SK-N-SH treated with all-trans-retinoic acid at 6 μM for 48 hours (cell line): ENCODE results near the gene SNX13.

Experiments
- ATAC-seq: fragments of 200-7000 bp; cut with Tn5 transposase; 3 replicates; pipeline ENCODE4 v1.9.1; 2020; ENCODE audit warnings: mild to moderate bottlenecking, moderate library complexity
- BACH2 ChIP-seq: fragments of 250-450 bp; sonication (Bioruptor Pico); IDR thresholded peaks from 2 replicates; pipeline ENCODE4 v1.9.0; 2021; ENCODE audit warnings: mild to moderate bottlenecking, borderline replicate concordance
- GLIS3 ChIP-seq: fragments of 250-450 bp; sonication (Bioruptor Pico); IDR thresholded peaks from 2 replicates; pipeline ENCODE4 v1.5.0; 2020; ENCODE audit warnings: mild to moderate bottlenecking, moderate library complexity
- ISL1 ChIP-seq: fragments of 250-450 bp; sonication (Bioruptor Pico); IDR thresholded peaks from 2 replicates; pipeline ENCODE4 v2.1.2; 2022; ENCODE audit warnings: mild to moderate bottlenecking, moderate library complexity
- OSR1 ChIP-seq: fragments of 250-450 bp; sonication (Bioruptor Pico); IDR thresholded peaks from 2 replicates; pipeline ENCODE4 v1.8.0; 2022; ENCODE audit warnings: moderate library complexity, mild to moderate bottlenecking, inconsistent platforms
- PPARA ChIP-seq: fragments of 250-450 bp; sonication (Bioruptor Pico); IDR thresholded peaks from 2 replicates; pipeline ENCODE4 v1.5.0; 2020; ENCODE audit warnings: mild to moderate bottlenecking, borderline replicate concordance
- RARB ChIP-seq: fragments of 250-450 bp; sonication (Bioruptor Pico); IDR thresholded peaks from 2 replicates; pipeline ENCODE4 v1.8.0; 2021; ENCODE audit warnings: mild to moderate bottlenecking, moderate library complexity
- TCF4 ChIP-seq: fragments of 250-450 bp; sonication (Bioruptor Pico); IDR thresholded peaks from 2 replicates; pipeline ENCODE4 v1.8.0; 2021; ENCODE audit warnings: mild to moderate bottlenecking, moderate library complexity, borderline replicate concordance
- ZC3H10 ChIP-seq: fragments of 250-450 bp; sonication (Bioruptor Pico); IDR thresholded peaks from 2 replicates; pipeline ENCODE4 v1.5.1; 2021; ENCODE audit warnings: mild to moderate bottlenecking, moderate library complexity
- ZFP3 ChIP-seq: fragments of 250-450 bp; sonication (Bioruptor Pico); IDR thresholded peaks from 2 replicates; pipeline ENCODE4 v1.5.0; 2020; ENCODE audit warnings: mild to moderate bottlenecking, moderate library complexity
- ZFP30 ChIP-seq: fragments of 450-650 bp; formaldehyde crosslinking; IDR thresholded peaks from 2 replicates; pipeline ENCODE4 v1.5.0; 2022; ENCODE audit warnings: mild to moderate bottlenecking, moderate library complexity
- ZNF565 ChIP-seq: fragments of 450-650 bp; formaldehyde crosslinking; conservative IDR thresholded peaks from 2 replicates; pipeline ENCODE4 v1.5.0; 2020; ENCODE audit warnings: low read depth, mild to moderate bottlenecking, moderate library complexity
- ZNF70 ChIP-seq: fragments of 450-650 bp; formaldehyde crosslinking; IDR thresholded peaks from 2 replicates; pipeline ENCODE4 v1.5.0; 2020; ENCODE audit warnings: mild to moderate bottlenecking, moderate library complexity
- ZNF8 ChIP-seq: fragments of 450-650 bp; formaldehyde crosslinking; IDR thresholded peaks from 2 replicates; pipeline ENCODE4 v1.5.0; 2020; ENCODE audit warnings: mild to moderate bottlenecking, moderate library complexity
- TF ChIP-seq, protein P1 (sequence below): fragments of 250-450 bp; sonication (Bioruptor Pico); IDR thresholded peaks from 2 replicates; pipeline ENCODE4 v1.8.0; 2020; ENCODE audit warnings: mild to moderate bottlenecking, moderate library complexity, borderline replicate concordance
- TF ChIP-seq, protein P2 (sequence below): fragments of 250-450 bp; sonication (Bioruptor Pico); IDR thresholded peaks from 2 replicates; pipeline ENCODE4 v1.5.1; 2021; ENCODE audit warnings: mild to moderate bottlenecking, moderate library complexity
- TF ChIP-seq, protein P3 (sequence below): fragments of 250-450 bp; sonication (Bioruptor Pico); IDR thresholded peaks from 2 replicates; pipeline ENCODE4 v1.5.0; 2020; ENCODE audit warnings: mild to moderate bottlenecking, moderate library complexity
- TF ChIP-seq, protein P4 (sequence below): fragments of 250-450 bp; sonication (Bioruptor Pico); IDR thresholded peaks from 2 replicates; pipeline ENCODE4 v1.5.1; 2020; ENCODE audit warnings: low read depth, mild to moderate bottlenecking, moderate library complexity

Gene SNX13

DNA sequence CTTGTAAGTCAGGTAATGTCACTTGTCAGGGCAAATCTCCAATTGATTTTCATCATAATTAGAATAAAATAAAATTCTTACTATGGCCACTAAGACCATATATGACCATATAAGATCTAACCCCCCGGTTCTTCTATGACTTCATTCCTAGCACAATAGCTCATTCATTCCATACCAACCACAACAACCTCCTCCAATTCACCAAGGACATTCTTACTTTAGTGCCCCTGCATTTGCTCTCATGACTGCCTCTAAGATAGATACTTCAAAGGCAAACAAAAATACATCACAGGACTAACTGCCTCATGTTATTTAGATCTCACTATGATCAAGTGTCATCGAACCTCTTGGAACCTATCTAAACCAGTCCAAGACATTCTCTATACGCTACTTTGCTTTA, 90.8 kb downstream of the SNX13 start:
- ATAC-seq, result peak; percentile 66; the same call in 2 of the 3 replicates
- no peak for TF ChIP-seq RARB

DNA sequence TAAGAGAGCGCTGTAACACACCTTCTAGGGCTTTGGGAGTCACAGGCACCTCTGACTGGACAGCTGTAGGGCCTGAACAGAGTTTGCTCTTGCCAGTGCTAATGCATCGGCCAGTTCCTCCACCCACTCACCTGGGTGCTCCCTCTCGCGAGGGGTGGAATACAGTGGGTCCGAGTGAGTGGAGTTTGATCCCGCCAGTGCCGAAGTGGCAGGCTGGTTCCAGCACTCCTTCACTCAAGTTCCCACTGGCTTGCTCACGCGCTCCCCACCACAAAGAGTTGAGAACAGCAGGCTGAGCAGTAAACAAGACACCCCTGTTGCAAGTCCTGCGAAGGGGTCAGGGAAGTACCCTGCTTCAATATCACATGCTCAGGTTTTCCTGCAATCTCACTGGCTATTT, 91.8 kb downstream of the SNX13 start:
- ATAC-seq, result no peak
- no peak for TF ChIP-seq RARB
- no peak for TF ChIP-seq TCF4 (CRISPR knock-in tag)
- TF ChIP-seq ZC3H10 (CRISPR knock-in tag), result no peak
- TF ChIP-seq, protein P1, sequence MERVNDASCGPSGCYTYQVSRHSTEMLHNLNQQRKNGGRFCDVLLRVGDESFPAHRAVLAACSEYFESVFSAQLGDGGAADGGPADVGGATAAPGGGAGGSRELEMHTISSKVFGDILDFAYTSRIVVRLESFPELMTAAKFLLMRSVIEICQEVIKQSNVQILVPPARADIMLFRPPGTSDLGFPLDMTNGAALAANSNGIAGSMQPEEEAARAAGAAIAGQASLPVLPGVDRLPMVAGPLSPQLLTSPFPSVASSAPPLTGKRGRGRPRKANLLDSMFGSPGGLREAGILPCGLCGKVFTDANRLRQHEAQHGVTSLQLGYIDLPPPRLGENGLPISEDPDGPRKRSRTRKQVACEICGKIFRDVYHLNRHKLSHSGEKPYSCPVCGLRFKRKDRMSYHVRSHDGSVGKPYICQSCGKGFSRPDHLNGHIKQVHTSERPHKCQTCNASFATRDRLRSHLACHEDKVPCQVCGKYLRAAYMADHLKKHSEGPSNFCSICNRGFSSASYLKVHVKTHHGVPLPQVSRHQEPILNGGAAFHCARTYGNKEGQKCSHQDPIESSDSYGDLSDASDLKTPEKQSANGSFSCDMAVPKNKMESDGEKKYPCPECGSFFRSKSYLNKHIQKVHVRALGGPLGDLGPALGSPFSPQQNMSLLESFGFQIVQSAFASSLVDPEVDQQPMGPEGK, result no peak
- TF ChIP-seq ISL1 (CRISPR knock-in tag), result no peak
- TF ChIP-seq PPARA (CRISPR knock-in tag), result no peak
- TF ChIP-seq, protein P2, sequence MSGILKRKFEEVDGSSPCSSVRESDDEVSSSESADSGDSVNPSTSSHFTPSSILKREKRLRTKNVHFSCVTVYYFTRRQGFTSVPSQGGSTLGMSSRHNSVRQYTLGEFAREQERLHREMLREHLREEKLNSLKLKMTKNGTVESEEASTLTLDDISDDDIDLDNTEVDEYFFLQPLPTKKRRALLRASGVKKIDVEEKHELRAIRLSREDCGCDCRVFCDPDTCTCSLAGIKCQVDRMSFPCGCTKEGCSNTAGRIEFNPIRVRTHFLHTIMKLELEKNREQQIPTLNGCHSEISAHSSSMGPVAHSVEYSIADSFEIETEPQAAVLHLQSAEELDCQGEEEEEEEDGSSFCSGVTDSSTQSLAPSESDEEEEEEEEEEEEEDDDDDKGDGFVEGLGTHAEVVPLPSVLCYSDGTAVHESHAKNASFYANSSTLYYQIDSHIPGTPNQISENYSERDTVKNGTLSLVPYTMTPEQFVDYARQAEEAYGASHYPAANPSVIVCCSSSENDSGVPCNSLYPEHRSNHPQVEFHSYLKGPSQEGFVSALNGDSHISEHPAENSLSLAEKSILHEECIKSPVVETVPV, result no peak
- TF ChIP-seq ZFP30 (CRISPR knock-in tag), result no peak
- TF ChIP-seq ZFP3, result no peak
- TF ChIP-seq ZNF70 (CRISPR knock-in tag), result no peak
- TF ChIP-seq ZNF8, result no peak
- no peak for TF ChIP-seq OSR1 (CRISPR knock-in tag)
- TF ChIP-seq, protein P3, sequence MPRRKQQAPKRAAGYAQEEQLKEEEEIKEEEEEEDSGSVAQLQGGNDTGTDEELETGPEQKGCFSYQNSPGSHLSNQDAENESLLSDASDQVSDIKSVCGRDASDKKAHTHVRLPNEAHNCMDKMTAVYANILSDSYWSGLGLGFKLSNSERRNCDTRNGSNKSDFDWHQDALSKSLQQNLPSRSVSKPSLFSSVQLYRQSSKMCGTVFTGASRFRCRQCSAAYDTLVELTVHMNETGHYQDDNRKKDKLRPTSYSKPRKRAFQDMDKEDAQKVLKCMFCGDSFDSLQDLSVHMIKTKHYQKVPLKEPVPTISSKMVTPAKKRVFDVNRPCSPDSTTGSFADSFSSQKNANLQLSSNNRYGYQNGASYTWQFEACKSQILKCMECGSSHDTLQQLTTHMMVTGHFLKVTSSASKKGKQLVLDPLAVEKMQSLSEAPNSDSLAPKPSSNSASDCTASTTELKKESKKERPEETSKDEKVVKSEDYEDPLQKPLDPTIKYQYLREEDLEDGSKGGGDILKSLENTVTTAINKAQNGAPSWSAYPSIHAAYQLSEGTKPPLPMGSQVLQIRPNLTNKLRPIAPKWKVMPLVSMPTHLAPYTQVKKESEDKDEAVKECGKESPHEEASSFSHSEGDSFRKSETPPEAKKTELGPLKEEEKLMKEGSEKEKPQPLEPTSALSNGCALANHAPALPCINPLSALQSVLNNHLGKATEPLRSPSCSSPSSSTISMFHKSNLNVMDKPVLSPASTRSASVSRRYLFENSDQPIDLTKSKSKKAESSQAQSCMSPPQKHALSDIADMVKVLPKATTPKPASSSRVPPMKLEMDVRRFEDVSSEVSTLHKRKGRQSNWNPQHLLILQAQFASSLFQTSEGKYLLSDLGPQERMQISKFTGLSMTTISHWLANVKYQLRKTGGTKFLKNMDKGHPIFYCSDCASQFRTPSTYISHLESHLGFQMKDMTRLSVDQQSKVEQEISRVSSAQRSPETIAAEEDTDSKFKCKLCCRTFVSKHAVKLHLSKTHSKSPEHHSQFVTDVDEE (CRISPR knock-in tag), result no peak

DNA sequence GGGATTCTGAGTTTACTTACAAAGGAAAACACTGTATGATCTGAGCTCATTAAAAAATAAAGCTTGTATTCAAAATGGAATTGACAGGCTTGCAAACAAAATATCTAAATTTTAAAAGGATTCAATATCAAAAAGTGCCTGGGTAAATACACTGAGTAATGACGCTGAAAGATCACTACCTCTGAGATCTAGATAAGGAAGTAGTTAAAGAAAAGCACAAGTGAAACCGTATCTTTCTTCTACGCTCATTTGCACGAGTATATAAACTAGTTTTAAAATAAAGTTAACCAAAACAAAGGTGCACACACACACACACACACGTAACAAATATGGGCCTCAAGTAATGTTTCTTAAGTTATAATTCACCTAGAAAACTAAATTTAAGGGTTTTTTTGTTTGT, 93.4 kb downstream of the SNX13 start:
- no peak for ATAC-seq
- TF ChIP-seq, protein P3 (CRISPR knock-in tag), result no peak
- TF ChIP-seq RARB, result no peak
- no peak for TF ChIP-seq OSR1 (CRISPR knock-in tag)
- no peak for TF ChIP-seq BACH2 (CRISPR knock-in tag)
- no peak for TF ChIP-seq ZC3H10 (CRISPR knock-in tag)
- TF ChIP-seq, protein P1, result no peak
- TF ChIP-seq TCF4 (CRISPR knock-in tag), result no peak
- no peak for TF ChIP-seq GLIS3 (CRISPR knock-in tag)
- TF ChIP-seq, protein P4, sequence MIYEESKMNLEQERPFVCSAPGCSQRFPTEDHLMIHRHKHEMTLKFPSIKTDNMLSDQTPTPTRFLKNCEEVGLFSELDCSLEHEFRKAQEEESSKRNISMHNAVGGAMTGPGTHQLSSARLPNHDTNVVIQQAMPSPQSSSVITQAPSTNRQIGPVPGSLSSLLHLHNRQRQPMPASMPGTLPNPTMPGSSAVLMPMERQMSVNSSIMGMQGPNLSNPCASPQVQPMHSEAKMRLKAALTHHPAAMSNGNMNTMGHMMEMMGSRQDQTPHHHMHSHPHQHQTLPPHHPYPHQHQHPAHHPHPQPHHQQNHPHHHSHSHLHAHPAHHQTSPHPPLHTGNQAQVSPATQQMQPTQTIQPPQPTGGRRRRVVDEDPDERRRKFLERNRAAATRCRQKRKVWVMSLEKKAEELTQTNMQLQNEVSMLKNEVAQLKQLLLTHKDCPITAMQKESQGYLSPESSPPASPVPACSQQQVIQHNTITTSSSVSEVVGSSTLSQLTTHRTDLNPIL (CRISPR knock-in tag), result no peak
- TF ChIP-seq ZNF565 (CRISPR knock-in tag), result no peak
- TF ChIP-seq, all 23 proteins: peak for 0
